ENCODE data around the gene ARHGEF28.

GRCh38 chr5:73922224-73922623 lies 296.2 kb downstream of the ARHGEF28 start:
- TF ChIP-seq, protein P1, sequence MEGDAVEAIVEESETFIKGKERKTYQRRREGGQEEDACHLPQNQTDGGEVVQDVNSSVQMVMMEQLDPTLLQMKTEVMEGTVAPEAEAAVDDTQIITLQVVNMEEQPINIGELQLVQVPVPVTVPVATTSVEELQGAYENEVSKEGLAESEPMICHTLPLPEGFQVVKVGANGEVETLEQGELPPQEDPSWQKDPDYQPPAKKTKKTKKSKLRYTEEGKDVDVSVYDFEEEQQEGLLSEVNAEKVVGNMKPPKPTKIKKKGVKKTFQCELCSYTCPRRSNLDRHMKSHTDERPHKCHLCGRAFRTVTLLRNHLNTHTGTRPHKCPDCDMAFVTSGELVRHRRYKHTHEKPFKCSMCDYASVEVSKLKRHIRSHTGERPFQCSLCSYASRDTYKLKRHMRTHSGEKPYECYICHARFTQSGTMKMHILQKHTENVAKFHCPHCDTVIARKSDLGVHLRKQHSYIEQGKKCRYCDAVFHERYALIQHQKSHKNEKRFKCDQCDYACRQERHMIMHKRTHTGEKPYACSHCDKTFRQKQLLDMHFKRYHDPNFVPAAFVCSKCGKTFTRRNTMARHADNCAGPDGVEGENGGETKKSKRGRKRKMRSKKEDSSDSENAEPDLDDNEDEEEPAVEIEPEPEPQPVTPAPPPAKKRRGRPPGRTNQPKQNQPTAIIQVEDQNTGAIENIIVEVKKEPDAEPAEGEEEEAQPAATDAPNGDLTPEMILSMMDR (IDR thresholded peaks at IDR 0.05; ENCODE audit: poor library complexity), result no peak
- TF ChIP-seq EZH2 (IDR thresholded peaks at IDR 0.05; ENCODE audit: borderline replicate concordance), result no peak
